Posterior cingulate gyrus (tissue), 11 donors: ENCODE data around the gene CDIPT.

Source experiments
- DNase-seq, 10 donors: peaks; one replicate each; pipeline versions ENCODE4 v3.0.0 to v3.0.0-alpha.2; 2020 to 2021; ENCODE audit warnings: mixed read lengths in 3 of 10
- intact Hi-C: fragments of 100-400 bp; cut with DNase I; formaldehyde crosslinking; loops from one replicate; pipeline ENCODE4 v1.15.1; 2023

Gene CDIPT

DNA sequence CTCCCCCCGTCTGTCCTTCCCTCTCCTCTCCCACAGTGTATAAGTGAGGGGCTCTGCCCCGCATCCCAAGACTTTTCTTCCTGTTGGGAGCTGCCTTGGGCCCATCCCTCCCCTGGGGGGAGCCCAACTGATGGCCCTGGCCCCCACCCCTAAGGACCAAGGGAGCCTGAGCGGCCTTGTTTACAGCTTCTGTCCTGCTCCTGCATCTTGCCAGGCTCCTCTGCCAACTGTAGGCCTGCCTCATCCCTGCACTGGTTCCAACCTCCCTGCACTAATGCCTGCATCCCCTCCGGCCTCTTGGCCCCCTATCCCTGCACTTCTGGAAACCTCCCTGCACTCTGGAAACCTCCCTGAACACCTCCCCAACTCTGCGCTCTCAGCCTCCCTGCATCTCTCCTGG lies 48.4 kb downstream of the CDIPT start:
- DNase-seq = peak in 2 of 10 donors; percentile 74 to 77
- intact Hi-C loops = loop anchor here (10.0 kb wide), 1 partner anchor 180 kb away; the partner anchor contains the start of genes HIRIP3 and INO80E

DNA sequence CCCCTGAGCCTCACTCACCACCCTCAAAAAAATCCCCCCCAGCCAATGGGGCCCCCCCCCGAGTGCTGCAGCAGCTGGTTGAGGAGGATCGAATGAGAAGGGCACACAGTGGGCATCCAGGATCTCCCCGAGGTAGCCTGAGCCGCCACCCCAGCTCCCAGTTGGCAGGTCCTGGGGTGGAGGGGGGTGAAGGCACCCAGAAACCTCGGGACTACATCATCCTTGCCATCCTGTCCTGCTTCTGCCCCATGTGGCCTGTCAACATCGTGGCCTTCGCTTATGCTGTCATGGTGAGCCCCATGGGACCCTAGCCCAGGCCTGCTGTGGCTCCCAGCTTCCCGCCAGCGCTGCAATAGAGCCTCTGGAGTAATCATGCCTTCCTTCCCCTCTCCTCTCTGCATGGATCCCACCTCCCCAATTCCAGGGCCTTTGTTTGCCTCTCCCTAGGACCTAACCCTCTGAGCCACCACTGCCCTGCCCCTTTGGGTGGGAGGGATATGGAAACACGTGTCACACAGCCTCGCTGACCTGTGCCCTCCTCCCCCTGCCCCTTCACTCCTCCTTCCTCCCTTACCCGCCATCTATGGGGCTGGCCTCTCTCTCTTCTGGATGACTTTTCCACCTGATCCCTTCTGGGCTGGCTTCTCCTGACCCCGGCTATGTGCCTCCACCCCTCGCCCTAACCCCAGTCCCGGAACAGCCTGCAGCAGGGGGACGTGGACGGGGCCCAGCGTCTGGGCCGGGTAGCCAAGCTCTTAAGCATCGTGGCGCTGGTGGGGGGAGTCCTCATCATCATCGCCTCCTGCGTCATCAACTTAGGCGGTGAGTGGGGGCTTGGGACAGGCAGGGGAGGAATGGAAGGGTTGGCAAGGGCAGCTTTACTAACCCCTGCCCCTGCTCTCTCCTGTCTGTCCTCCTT lies 49.1 kb downstream of the CDIPT start:
- intact Hi-C loops = loop anchor here (10.0 kb wide), 1 partner anchor 181 kb away; the partner anchor contains the start of genes HIRIP3 and INO80E
- DNase-seq = peak in 2 of 10 donors; percentile 64 to 68

DNA sequence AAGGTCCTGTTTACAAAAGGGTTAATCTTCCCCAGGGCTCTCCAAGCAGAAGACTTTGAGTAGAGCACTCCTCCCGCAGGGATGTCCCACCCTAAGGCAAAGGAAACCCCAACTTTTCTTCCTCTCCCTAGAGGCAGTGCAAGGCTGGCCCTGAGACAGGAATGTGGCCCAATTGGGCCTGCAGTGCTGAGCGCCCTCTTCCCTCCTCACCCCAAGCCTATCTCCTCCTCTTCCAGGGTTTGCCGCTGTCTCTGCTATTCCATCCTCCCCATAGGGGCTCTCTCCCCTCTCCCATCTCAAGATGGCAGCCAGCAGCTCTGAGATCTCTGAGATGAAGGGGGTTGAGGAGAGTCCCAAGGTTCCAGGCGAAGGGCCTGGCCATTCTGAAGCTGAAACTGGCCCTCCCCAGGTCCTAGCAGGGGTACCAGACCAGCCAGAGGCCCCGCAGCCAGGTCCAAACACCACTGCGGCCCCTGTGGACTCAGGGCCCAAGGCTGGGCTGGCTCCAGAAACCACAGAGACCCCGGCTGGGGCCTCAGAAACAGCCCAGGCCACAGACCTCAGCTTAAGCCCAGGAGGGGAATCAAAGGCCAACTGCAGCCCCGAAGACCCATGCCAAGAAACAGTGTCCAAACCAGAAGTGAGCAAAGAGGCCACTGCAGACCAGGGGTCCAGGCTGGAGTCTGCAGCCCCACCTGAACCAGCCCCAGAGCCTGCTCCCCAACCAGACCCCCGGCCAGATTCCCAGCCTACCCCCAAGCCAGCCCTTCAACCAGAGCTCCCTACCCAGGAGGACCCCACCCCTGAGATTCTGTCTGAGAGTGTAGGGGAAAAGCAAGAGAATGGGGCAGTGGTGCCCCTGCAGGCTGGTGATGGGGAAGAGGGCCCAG lies 50.0 kb downstream of the CDIPT start:
- intact Hi-C loops = loop anchor here (10.0 kb wide), 1 partner anchor 182 kb away; the partner anchor contains the start of genes HIRIP3 and INO80E
- DNase-seq = peak in 2 of 10 donors; percentile 85 to 88

DNA sequence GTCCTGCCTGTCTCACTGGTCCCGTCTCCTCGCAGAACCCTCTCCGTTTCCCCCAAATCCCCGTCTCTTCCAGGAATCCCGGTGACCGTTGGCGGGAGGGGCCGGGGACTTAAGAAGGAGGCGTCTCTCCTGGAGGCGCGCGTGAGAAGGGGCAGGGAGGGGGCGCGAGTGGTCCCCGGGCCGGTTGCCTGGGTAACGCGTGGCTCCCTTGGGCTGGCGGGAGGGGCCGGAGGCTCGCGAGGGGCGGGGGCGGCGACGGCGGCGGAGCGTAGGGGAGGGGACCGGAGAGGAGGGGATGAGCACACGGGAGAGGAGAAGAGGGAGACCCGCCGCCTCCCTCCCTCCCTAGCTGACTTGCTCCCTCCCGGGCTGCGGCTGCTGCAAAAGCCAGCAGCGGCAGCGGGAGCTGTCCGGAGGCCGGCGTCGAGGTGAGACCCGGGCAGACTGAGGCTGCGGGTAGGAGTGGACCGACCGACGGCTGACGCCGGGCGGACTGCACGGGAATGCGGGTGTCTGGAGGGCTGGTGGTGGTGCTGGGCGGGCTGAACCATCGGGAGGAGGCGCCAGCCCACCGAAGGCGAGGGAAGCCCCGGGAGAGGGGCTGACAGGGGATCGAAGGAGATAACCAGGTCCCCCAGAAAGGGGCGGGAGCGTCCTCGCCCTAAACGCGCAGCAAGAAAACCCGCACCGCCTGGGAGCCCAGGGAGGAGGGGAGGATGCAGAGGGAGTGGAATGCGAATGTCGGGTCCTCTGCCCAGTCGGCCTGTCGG lies 50.9 kb downstream of the CDIPT start, which contains the start of gene PRRT2:
Gene PRRT2 (plus strand): TSS at position 298 of the 770 bp plus-strand sequence. CDS start 862 bp downstream, outside the sequence.
- peak in 9 of 10 donors; percentile 67 to 97 (median 84) for DNase-seq
- intact Hi-C loops = loop anchor here (10.0 kb wide), 1 partner anchor 183 kb away; the partner anchor contains the start of genes HIRIP3 and INO80E

DNA sequence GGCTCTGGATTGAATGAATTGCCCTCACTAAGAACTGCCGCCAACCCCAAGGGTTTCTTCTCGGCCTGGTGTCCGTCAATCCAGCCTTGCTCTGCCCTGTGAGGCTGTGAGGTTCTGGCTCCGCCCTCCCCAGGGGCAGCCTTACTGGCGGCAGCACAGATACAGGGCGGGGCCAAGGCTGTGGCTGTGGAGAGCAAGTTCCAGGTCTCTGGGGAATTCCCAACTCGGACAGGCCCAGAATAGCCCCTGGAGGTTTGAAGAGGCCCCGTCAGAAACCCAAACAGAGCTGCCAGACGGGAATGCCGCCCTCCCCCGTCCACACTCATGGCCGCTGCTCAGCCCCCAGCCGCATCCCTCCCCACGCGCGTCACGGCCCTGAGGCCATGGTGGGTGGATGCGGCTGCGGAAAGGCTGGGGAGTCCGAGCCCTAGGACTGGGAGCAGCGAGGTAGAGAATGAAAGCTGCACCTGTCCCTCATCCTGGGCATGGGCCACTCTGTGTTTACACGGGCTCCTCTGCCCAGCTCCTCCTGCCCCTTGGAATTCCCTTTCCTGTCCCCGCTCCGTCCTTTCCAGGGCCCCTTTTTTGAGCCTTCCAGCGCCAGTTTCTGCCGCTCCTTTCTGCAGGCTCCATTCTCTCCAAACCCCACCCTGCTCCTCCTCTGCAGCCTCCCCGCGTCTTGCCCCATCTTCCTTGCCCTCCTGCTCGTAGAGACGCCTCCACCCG lies 51.7 kb downstream of the CDIPT start:
- peak; percentile 84 to 99 (median 92) for DNase-seq
- intact Hi-C loops = loop anchor here (10.0 kb wide), 1 partner anchor 183 kb away; the partner anchor contains the start of genes HIRIP3 and INO80E

DNA sequence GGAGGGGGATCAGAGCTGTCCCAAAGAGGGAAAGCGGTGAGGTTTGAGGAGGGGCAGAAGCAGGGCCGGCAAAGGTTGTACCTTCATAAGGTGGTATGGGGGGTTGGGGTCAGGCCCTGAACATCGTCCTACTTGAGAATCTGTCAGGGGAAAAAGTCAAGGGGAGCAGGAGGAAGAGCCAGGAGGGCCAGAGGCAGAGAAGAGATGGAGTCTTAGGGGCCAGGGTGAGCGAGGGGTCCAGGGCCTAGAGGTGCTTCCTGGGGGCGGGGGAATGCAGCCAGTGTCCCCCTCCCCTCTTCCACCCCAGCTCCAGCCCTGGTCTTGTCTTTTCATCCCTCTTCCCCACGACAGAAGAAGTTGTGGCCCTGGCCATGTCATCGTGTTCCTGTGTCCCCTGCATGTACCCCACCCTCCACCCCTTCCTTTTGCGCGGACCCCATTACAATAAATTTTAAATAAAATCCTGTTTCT lies 52.3 kb downstream of the CDIPT start:
- intact Hi-C loops = loop anchor here (10.0 kb wide), 1 partner anchor 184 kb away; the partner anchor contains the start of genes HIRIP3 and INO80E
- DNase-seq = no peak

DNA sequence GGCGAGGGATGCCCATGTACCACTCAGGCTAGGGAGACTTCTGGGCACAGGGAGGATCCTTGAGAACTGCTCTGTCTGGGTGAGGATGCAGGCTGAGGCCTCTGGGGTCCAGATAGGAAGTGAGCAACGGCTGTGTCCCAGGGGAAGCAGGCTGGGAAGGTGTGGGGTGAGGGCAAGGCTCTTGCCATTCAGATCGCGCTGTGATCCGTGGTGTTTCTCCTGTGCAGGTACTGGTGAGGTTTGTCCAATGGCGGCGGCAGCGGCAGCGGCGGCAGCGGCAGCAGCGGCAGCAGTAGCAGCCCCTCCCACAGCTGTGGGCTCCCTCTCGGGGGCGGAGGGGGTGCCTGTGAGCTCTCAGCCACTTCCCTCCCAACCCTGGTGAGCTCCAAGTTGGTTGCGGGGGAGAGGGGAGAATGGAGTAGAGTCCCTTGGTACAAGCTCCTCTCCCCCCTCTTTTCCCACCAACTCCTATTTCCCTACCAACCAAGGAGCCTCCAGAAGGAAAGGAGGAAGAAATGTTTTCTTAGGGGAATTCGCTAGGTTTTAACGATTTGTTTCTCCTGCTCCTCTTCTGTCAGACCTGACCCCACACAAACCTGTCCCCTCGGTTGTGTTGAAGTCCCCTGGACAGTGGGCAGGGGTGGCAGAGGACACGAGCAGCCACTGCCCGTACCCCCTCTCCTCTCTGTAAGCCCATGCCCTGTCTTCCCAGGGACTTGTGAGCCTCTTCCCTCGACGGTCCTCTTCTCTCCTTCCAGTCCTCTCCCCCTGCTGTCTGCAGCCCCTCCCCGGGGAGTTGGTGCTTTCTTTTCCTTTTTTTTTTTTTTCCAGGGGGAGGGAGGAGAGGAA lies 53.0 kb downstream of the CDIPT start:
- intact Hi-C loops = loop anchor here (10.0 kb wide), 1 partner anchor 185 kb away; the partner anchor contains the start of genes HIRIP3 and INO80E
- peak in 3 of 10 donors; percentile 85 to 90 (median 86) for DNase-seq

DNA sequence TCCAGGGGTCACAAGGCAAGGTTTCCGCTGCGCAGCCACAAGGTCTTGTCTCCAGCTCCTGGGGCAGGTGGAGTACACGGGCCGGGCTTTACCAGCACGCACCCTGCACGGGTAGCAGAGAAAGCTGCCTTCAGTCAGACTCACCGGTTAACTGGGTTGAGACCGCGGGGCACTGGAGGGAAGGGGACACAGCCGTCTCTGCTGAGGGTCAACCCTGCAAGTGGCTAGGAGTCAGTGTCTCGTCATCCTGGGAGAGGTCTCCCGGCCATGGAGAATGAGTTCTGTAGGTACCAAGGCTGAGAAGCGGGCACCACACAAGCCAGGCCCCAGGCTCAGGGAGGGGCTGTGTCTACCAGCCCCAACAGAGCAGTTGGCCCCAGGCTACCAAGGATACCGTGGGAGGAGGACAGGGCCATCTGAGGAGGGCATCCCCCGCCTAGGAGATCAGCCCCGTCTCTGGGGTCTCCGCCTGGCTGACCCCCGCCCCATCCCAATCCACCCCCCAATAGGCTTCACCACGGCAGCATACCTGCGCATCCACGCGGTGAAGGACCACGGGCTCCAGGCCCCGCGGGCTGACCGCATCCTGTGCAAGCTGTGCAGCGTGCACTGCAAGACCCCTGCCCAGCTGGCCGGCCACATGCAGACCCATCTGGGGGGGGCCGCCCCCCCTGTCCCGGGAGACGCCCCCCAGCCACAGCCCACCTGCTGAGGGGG lies 53.8 kb downstream of the CDIPT start:
- DNase-seq = peak in 1 of 10 donors; percentile 66
- intact Hi-C loops = no loop called here
